Panc1 (cell line): ENCODE measurements around the gene UBE2QL1. TPM values are rescaled to one million over a fixed set of nuclear protein-coding genes. Genes with fewer than 3 reads are reported as not detected.

Source experiments
- ATAC-seq: fragments of 200-7000 bp; cut with Tn5 transposase; 2 replicates; pipeline ENCODE4 v1.9.1; 2020; ENCODE audit warnings: mild to moderate bottlenecking, moderate library complexity
- BruUV-seq: library from RNA; stranded (reverse); fragments of 400-500 nt; replicated peaks from 2 replicates; lab custom pipeline; 2021; lab: Mats Ljungman, UMichigan
- CTCF ChIA-PET: fragments of 300-600 bp; sonication (Branson Sonifier 250); formaldehyde crosslinking; loops from one replicate; lab custom pipeline; 2022; ENCODE audit warnings: antibody characterized with exemption; lab: Charles Lee
- POLR2A ChIA-PET: fragments of 300-600 bp; sonication (Branson Sonifier 250); formaldehyde crosslinking; loops from one replicate; lab custom pipeline; 2022; ENCODE audit warnings: antibody characterized with exemption; lab: Charles Lee
- DNase-seq: peaks from one replicate; pipeline ENCODE4 v3.0.0-alpha.2; 2010; ENCODE audit warnings: low read depth, low spot score
- H3K27ac ChIP-seq: 2 replicates; pipeline ENCODE4 v1.5.1; 2011; ENCODE audit warnings: mild to moderate bottlenecking, low read length, inconsistent platforms
- H3K27me3 ChIP-seq: fragments of 200-500 bp; sonication (Bioruptor generic); 2 replicates; pipeline ENCODE4 v1.6.0; 2014; ENCODE audit warnings: low read length, inconsistent platforms; ENCODE audit not compliant: control insufficient read depth, insufficient read depth
- H3K36me3 ChIP-seq: fragments of 200-500 bp; sonication (Bioruptor generic); 2 replicates; pipeline ENCODE4 v1.5.1; 2014; ENCODE audit warnings: inconsistent platforms, mild to moderate bottlenecking, low read length, moderate library complexity; ENCODE audit not compliant: control insufficient read depth, insufficient read depth
- H3K4me1 ChIP-seq: 2 replicates; pipeline ENCODE4 v1.5.1; 2011; ENCODE audit warnings: inconsistent platforms, mild to moderate bottlenecking, low read length, moderate library complexity; ENCODE audit not compliant: control insufficient read depth, insufficient read depth
- H3K4me3 ChIP-seq, 2 experiments: 2 replicates each; pipeline ENCODE4 v1.5.1; 2011 to 2012; ENCODE audit warnings: low read depth in 2 of 2, low read length in 2 of 2, mild to moderate bottlenecking in 2 of 2, inconsistent platforms in 1 of 2, moderate library complexity in 1 of 2
- H3K9me3 ChIP-seq: fragments of 200-500 bp; sonication (Bioruptor generic); 2 replicates; pipeline ENCODE4 v1.5.1; 2014; ENCODE audit warnings: low read depth, mild to moderate bottlenecking, inconsistent platforms, low read length, moderate library complexity; ENCODE audit not compliant: control insufficient read depth, insufficient read depth
- POLR2AphosphoS5 ChIP-seq: IDR thresholded peaks from 2 replicates; pipeline ENCODE4 v1.6.1; 2012; ENCODE audit warnings: mild to moderate bottlenecking, low read depth, low read length, moderate library complexity
- REST ChIP-seq, 2 experiments: IDR thresholded peaks; 2 replicates each; pipeline ENCODE4 v1.6.1; 2011 to 2012; ENCODE audit warnings: low read depth in 2 of 2, control low read depth in 1 of 2, low read length in 1 of 2, mild to moderate bottlenecking in 1 of 2, moderate library complexity in 1 of 2; ENCODE audit not compliant: insufficient read depth in 1 of 2
- SIN3A ChIP-seq: IDR thresholded peaks from 2 replicates; pipeline ENCODE4 v1.6.1; 2012; ENCODE audit warnings: low read depth, mild to moderate bottlenecking, low read length, moderate library complexity, borderline replicate concordance; ENCODE audit not compliant: insufficient read depth
- TCF7L2 ChIP-seq: IDR thresholded peaks from 2 replicates; pipeline ENCODE4 v1.6.1; 2011; ENCODE audit warnings: mild to moderate bottlenecking, low read depth, low read length, inconsistent platforms
- in situ Hi-C: cut with HindIII; loops from 2 replicates; pipeline ENCODE4 v1.10.0; 2016; ENCODE audit warnings: low sequenced_read_pairs, low pct_unique_long_range_greater_than_20kb
- intact Hi-C: fragments of 100-400 bp; cut with micrococcal nuclease; formaldehyde crosslinking; loops from one replicate; pipeline ENCODE4 v1.10.0; 2022; ENCODE audit not compliant: unreplicated experiment
- total RNA-seq: library from RNA; stranded (reverse); gene quantifications from one replicate; pipeline ENCODE4 v1.2.1, GENCODE V29; 2021; ENCODE audit not compliant: unreplicated experiment
- TF ChIP-seq, protein P1 (sequence below): fragments of 450-650 bp; IDR thresholded peaks from 2 replicates; pipeline ENCODE4 v1.5.1; 2017; ENCODE audit warnings: mild to moderate bottlenecking

UBE2QL1 gene
- total RNA-seq, 1 experiment from 2014 or later, result not detected

DNA sequence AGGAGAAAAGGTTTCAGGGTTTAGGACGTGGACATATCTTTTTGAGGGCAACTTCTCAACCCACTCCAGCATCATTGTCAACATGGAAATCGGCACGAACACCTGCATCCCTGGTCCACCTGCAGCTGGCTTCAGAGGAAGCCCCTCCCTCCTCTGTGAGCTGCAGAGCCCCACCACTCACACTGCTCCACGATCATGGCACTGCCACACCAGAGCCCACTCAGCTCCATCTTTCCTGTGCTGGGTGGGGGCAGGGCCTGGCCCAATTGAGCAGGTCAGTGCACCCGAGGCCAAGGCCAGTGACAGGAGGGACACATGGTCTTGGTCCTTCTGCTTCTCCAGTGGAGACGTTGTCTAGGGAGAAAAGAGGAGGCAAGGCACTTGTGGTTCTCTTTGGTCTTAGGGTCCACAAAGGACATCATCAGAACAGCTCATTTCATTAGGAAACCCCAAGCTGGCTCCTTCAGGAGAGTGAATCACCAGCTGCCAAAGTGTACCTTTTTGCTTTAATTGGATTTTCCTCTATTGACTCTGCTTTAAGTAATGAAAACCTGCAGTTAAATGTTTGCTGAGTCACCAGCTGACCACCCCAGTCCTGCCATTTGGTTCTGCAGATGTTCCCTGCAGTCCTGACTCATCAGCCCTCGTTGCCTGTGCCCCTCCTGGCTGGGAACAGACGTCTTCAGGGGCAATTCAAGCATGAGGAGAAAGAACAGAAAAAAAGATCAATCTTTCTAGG lies 56.2 kb downstream of the UBE2QL1 start:
- in situ Hi-C loops, result no loop called here
- ATAC-seq (no peak), DNase-seq (no peak)
- no peaks in the 10 kb centered on the region for H3K4me1 ChIP-seq
- H3K27me3 ChIP-seq, result no peaks in the 10 kb centered on the region; the same call in 1 of the 2 replicates
- TF ChIP-seq TCF7L2 (no peak), REST (IDR thresholded peaks at IDR 0.05; ENCODE audit: insufficient read depth in 1 of 2, low read depth in 2 of 2, low read length in 1 of 2) (no peak), SIN3A (no peak), POLR2AphosphoS5 (no peak)
- TF ChIP-seq, protein P1, sequence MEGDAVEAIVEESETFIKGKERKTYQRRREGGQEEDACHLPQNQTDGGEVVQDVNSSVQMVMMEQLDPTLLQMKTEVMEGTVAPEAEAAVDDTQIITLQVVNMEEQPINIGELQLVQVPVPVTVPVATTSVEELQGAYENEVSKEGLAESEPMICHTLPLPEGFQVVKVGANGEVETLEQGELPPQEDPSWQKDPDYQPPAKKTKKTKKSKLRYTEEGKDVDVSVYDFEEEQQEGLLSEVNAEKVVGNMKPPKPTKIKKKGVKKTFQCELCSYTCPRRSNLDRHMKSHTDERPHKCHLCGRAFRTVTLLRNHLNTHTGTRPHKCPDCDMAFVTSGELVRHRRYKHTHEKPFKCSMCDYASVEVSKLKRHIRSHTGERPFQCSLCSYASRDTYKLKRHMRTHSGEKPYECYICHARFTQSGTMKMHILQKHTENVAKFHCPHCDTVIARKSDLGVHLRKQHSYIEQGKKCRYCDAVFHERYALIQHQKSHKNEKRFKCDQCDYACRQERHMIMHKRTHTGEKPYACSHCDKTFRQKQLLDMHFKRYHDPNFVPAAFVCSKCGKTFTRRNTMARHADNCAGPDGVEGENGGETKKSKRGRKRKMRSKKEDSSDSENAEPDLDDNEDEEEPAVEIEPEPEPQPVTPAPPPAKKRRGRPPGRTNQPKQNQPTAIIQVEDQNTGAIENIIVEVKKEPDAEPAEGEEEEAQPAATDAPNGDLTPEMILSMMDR, result no peak
- no peak overlapping the region for H3K4me3 ChIP-seq
- H3K27ac ChIP-seq, result no peak overlapping the region
- ChIA-PET POLR2A (no interaction called here), CTCF (no interaction called here)
- intact Hi-C loops, result no loop called here
- no peaks in the 10 kb centered on the region for H3K9me3 ChIP-seq
- no peaks in the 10 kb centered on the region for H3K36me3 ChIP-seq
- BruUV-seq, result no TSS peak

- Histone ChIP-seq H3K27me3 (no peaks in the 10 kb centered on the region), H3K27ac (no peak overlapping the region), H3K9me3 (no peaks in the 10 kb centered on the region), H3K4me1 (no peaks in the 10 kb centered on the region), H3K36me3 (no peaks in the 10 kb centered on the region), H3K4me3 (no peak overlapping the region)
- no TSS peak for BruUV-seq
- ATAC-seq (no peak), DNase-seq (no peak)
- TF ChIP-seq SIN3A, result no peak
- TF ChIP-seq, protein P1, result no peak
- TF ChIP-seq POLR2AphosphoS5, result no peak
- no peak for TF ChIP-seq TCF7L2
- TF ChIP-seq REST (IDR thresholded peaks at IDR 0.05; ENCODE audit: insufficient read depth in 1 of 2, low read depth in 2 of 2, low read length in 1 of 2), result no peak
- CTCF ChIA-PET, result no interaction called here
- POLR2A ChIA-PET, result no interaction called here
- intact Hi-C loops (no loop called here), in situ Hi-C loops (no loop called here)
These were observed 56.7 kb downstream of the UBE2QL1 start for GRCh38 chr5:6505416-6505755.
